AG09309 (cell line): ENCODE data around the gene RPLP1.

Experiments
- DNase-seq: peaks from one replicate; pipeline ENCODE4 v3.0.0-alpha.2; 2010; ENCODE audit warnings: low read depth
- H3K4me3 ChIP-seq: 2 replicates; pipeline ENCODE4 v1.5.1; 2011; ENCODE audit warnings: mild to moderate bottlenecking, low read depth, low read length, moderate library complexity; ENCODE audit not compliant: control insufficient read depth
- CTCF ChIP-seq: IDR thresholded peaks from 2 replicates; pipeline ENCODE4 v1.5.1; 2011; ENCODE audit warnings: mild to moderate bottlenecking, low read depth, low read length, inconsistent platforms; ENCODE audit not compliant: insufficient read depth, control insufficient read depth; ENCODE audit errors: missing control alignments

RPLP1 gene

GRCh38 chr15:69412274-69412673, 40.3 kb upstream of the RPLP1 start:
- TF ChIP-seq CTCF, result no peak
- DNase-seq, result no peak
- no peak overlapping the region for H3K4me3 ChIP-seq

DNA sequence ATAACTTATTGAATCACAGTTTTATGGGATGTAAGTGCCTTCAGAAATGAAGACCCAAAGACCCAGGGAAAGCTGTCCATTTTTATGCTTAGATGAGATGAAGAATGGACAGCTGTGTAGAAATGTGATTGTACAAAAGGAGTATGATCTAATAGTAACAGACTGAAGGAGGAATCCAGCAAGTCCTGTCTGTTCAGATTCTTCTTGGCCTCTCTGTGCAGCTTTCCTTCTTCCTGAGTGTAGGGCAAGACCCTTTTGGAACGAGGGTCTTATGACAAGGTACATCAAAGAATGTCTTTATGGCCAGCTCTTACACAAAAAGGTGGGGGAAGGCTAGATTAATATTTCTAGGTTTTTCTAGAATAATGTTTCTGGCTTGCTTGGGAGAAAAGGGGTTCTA, 39.9 kb upstream of the RPLP1 start:
- H3K4me3 ChIP-seq, result no peak overlapping the region
- DNase-seq, result no peak
- TF ChIP-seq CTCF, result no peak

DNA sequence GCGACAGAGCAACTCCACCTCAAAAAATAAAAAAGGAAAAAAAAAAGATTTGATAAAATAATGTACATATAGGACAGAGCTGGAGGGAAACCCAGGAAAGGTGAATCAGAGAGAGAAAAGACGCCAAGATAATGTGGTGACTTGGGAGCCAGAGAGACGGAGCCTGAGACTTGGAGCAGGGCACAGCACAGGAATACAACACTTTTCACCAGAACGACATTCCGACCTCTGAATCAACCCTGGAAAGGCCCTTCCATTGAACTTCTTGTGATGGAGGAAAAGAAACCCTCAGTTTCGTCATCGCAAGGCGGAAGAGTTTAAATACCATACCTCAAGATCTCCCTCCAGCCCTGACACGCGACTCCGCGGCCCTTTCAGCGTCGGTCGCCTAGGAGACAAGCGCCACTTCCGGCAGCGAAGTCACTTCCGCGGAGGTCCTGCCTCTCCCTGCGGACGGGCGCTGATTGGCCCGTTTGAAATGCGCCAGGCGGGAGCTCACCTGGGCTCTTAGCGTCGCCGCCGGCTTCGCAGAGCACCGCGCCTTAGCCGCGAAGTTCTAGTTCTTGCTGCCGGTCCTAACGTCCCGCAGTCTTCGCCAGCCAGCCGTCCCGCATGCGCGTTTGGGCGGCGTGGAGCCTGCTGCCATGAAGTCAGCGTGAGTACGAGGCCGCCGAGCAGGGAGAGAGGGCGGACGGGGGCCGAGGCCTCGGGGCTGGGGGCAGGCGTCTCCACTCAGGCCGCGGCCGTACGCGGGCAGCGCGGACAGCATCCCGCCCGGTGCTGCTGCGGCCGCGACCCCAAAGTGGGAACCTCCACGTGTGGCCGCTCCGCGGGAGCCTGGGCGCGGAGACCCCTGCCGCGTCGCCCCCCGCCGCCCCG, 38.6 kb upstream of the RPLP1 start, which contains the start of gene KIF23:
Gene KIF23 (plus strand): TSS at position 528 of the 879 bp plus-strand sequence. CDS start 117 bp downstream, at position 645.
- peak within 1 kb of the TSS; percentile 83 for H3K4me3 ChIP-seq
- TF ChIP-seq CTCF, result no peak
- DNase-seq, result peak; percentile 72

- no peak for TF ChIP-seq CTCF
- H3K4me3 ChIP-seq, result peak overlapping the region; percentile 83
- DNase-seq, result peak; percentile 64
Observed at GRCh38 chr15:69414701-69415167, 37.9 kb upstream of the RPLP1 start.

DNA sequence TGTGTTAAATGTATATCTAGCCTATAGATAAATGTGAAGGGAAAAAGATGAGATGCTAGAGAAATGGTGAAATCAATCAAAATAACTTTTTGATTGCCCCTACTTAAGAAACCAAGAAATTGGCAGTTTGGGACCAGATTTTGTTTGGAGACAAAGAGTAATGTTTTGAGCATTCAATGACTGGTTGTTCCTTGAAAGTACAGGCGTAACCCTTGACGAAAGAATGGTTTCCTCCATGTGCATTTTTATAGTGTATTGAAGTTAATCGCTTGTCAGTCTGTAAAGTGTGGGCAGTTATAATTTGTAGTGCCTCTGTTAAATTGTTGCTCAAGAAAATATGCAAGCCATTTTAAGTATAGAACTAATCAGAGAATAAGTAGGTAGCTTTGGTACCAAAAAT, 37.2 kb upstream of the RPLP1 start:
- no peak for TF ChIP-seq CTCF
- H3K4me3 ChIP-seq, result peak overlapping the region; percentile 29
- DNase-seq, result no peak

- TF ChIP-seq CTCF, result no peak
- H3K4me3 ChIP-seq, result no peak overlapping the region
- no peak for DNase-seq
Observed at GRCh38 chr15:69417581-69417980, 35.0 kb upstream of the RPLP1 start.
